SK-N-SH (cell line): ENCODE measurements around the gene FAM3B.

Source experiments
- NRF1 ChIP-seq: IDR thresholded peaks from 2 replicates; pipeline ENCODE4 v1.6.1; 2012; ENCODE audit warnings: low read depth, mild to moderate bottlenecking, low read length
- TEAD4 ChIP-seq: IDR thresholded peaks from 2 replicates; pipeline ENCODE4 v1.4.0; 2012; ENCODE audit warnings: mild to moderate bottlenecking, borderline replicate concordance; ENCODE audit not compliant: insufficient read depth
- TF ChIP-seq, protein P1 (sequence below): fragments of 200-600 bp; sonication (generic); IDR thresholded peaks from 2 replicates; pipeline ENCODE4 v1.6.1; 2017; ENCODE audit warnings: antibody characterized with exemption, mild to moderate bottlenecking, moderate library complexity
- TF ChIP-seq, protein P2 (sequence below): IDR thresholded peaks from 2 replicates; pipeline ENCODE4; 2012

DNA sequence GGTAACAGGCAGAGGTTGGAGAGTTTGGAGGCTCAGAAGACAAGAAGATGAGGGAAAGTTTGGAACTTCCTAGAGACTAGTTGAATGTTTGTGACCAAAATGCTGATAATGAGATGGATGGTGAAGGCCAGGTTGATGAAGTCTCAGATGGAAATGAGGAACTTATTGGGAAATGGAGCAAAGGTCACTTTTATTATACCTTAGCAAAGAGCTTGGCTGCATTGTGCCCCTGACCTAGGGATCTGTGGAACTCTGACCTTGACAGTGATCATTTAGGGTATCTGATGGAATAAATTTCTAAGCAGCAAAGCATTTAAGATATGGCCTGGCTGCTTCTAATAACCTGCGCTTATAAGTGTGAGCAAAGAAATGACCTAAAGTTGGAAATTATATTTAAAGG is 17.2 kb downstream of the FAM3B start:
- TF ChIP-seq, protein P1, sequence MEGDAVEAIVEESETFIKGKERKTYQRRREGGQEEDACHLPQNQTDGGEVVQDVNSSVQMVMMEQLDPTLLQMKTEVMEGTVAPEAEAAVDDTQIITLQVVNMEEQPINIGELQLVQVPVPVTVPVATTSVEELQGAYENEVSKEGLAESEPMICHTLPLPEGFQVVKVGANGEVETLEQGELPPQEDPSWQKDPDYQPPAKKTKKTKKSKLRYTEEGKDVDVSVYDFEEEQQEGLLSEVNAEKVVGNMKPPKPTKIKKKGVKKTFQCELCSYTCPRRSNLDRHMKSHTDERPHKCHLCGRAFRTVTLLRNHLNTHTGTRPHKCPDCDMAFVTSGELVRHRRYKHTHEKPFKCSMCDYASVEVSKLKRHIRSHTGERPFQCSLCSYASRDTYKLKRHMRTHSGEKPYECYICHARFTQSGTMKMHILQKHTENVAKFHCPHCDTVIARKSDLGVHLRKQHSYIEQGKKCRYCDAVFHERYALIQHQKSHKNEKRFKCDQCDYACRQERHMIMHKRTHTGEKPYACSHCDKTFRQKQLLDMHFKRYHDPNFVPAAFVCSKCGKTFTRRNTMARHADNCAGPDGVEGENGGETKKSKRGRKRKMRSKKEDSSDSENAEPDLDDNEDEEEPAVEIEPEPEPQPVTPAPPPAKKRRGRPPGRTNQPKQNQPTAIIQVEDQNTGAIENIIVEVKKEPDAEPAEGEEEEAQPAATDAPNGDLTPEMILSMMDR: no peak
- TF ChIP-seq, protein P2, sequence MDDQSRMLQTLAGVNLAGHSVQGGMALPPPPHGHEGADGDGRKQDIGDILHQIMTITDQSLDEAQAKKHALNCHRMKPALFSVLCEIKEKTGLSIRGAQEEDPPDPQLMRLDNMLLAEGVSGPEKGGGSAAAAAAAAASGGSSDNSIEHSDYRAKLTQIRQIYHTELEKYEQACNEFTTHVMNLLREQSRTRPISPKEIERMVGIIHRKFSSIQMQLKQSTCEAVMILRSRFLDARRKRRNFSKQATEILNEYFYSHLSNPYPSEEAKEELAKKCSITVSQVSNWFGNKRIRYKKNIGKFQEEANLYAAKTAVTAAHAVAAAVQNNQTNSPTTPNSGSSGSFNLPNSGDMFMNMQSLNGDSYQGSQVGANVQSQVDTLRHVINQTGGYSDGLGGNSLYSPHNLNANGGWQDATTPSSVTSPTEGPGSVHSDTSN: no peak
- TF ChIP-seq TEAD4 (no peak), NRF1 (no peak)
